Esophagus muscularis mucosa (tissue), 4 donors: ENCODE data around the gene ZNF521. TPM values are rescaled to one million over a fixed set of nuclear protein-coding genes. Genes with fewer than 3 reads are reported as not detected.
A peak's percentile ranks its signal among the peaks of the same experiment; 100 is the strongest.

Experiments
- DNase-seq: peaks from one replicate; pipeline ENCODE4 v3.0.0-alpha.2; 2017; ENCODE audit errors: extremely low spot score
- H3K27ac ChIP-seq, 4 donors: fragments of 200-600 bp; sonication (generic); replicated peaks in 1 of 4; 1 replicate in 3 of 4; 2 replicates in 1 of 4; pipeline ENCODE4 v1.5.1; 2016 to 2019; ENCODE audit warnings: mild to moderate bottlenecking in 1 of 4
- H3K27me3 ChIP-seq, 4 donors: fragments of 200-600 bp; sonication (generic); one replicate each; pipeline versions ENCODE4 v1.5.1 to v1.6.0; 2016 to 2019
- H3K36me3 ChIP-seq, 4 donors: fragments of 200-600 bp; sonication (generic); one replicate each; pipeline ENCODE4 v1.5.1; 2016 to 2019
- H3K4me1 ChIP-seq, 4 donors: fragments of 200-600 bp; sonication (generic); one replicate each; pipeline ENCODE4 v1.5.1; 2016 to 2019
- H3K4me3 ChIP-seq, 4 donors: fragments of 200-600 bp; sonication (generic); 1 replicate in 2 of 4; 2 replicates in 2 of 4; pipeline ENCODE4 v1.5.1; 2016 to 2019; ENCODE audit warnings: mild to moderate bottlenecking in 4 of 4, moderate library complexity in 1 of 4
- H3K9me3 ChIP-seq, 4 donors: fragments of 200-600 bp; sonication (generic); 1 replicate in 3 of 4; 2 replicates in 1 of 4; pipeline ENCODE4 v1.5.1; 2016 to 2019
- EP300 ChIP-seq: sonication (generic); formaldehyde crosslinking; IDR thresholded peaks from one replicate; pipeline ENCODE4 v1.6.1; 2017; ENCODE audit warnings: antibody characterized with exemption
- POLR2A ChIP-seq: fragments of 450-650 bp; IDR thresholded peaks from one replicate; pipeline ENCODE4 v1.6.1; 2017; ENCODE audit warnings: antibody characterized with exemption, moderate library complexity, mild to moderate bottlenecking, low read depth
- POLR2AphosphoS5 ChIP-seq, 2 donors: sonication (generic); formaldehyde crosslinking; IDR thresholded peaks; one replicate each; pipeline ENCODE4 v1.6.1; 2017; ENCODE audit warnings: antibody characterized with exemption in 2 of 2
- WGBS: methylation state at CpG from one replicate; pipeline ENCODE4 v1.1.5; 2018; 5-methylcytosine and 5-hydroxymethylcytosine counted together
- intact Hi-C: fragments of 100-400 bp; cut with DNase I; formaldehyde crosslinking; loops from one replicate; pipeline ENCODE4 v1.15.1; 2023
- total RNA-seq, 4 donors: library from RNA; depleted of rRNA; stranded (reverse); fragments of >200 nt; gene quantifications; one replicate each; pipeline versions ENCODE4 v1.1.0 to v1.2.1, GENCODE V29; 2016
- TF ChIP-seq, protein P1 (sequence below), 3 experiments: fragments of 200-600 bp in 2 of 3; fragments of 450-650 bp in 1 of 3; sonication (generic) in 2 of 3; IDR thresholded peaks; one replicate each; pipeline ENCODE4 v1.5.1; 2017 to 2019; ENCODE audit warnings: antibody characterized with exemption in 3 of 3, mild to moderate bottlenecking in 2 of 3, moderate library complexity in 1 of 3

The ZNF521 gene
- total RNA-seq, 4 donors from 2014 or later: 15.6 to 20.6 (median 16.9) TPM

GRCh38 chr18:25349131-25349925 is 2.6 kb downstream of the ZNF521 start:
- Histone ChIP-seq H3K36me3 (no peaks in the 10 kb centered on the region), H3K4me3 (peak overlapping the region; percentile 69 to 76 (median 74)), H3K27ac (peak overlapping the region; percentile 84 to 87 (median 84)), H3K9me3 (no peaks in the 10 kb centered on the region), H3K27me3 (peaks cover 5 to 48% (median 18%) of the 10 kb centered on the region in 4 donors), H3K4me1 (peaks cover 0 to 28% (median 25%) of the 10 kb centered on the region in 4 donors)
- no peak for DNase-seq
- WGBS: 20% methylated on average over 23 of the region's 78 CpGs
- intact Hi-C loops: loop anchor here (10.0 kb wide), 2 partner anchors 65 to 115 kb away; no protein-coding TSS in a partner anchor
- TF ChIP-seq POLR2A: no peak
- TF ChIP-seq, protein P1, sequence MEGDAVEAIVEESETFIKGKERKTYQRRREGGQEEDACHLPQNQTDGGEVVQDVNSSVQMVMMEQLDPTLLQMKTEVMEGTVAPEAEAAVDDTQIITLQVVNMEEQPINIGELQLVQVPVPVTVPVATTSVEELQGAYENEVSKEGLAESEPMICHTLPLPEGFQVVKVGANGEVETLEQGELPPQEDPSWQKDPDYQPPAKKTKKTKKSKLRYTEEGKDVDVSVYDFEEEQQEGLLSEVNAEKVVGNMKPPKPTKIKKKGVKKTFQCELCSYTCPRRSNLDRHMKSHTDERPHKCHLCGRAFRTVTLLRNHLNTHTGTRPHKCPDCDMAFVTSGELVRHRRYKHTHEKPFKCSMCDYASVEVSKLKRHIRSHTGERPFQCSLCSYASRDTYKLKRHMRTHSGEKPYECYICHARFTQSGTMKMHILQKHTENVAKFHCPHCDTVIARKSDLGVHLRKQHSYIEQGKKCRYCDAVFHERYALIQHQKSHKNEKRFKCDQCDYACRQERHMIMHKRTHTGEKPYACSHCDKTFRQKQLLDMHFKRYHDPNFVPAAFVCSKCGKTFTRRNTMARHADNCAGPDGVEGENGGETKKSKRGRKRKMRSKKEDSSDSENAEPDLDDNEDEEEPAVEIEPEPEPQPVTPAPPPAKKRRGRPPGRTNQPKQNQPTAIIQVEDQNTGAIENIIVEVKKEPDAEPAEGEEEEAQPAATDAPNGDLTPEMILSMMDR (IDR thresholded peaks at IDR 0.05): no peak

DNA sequence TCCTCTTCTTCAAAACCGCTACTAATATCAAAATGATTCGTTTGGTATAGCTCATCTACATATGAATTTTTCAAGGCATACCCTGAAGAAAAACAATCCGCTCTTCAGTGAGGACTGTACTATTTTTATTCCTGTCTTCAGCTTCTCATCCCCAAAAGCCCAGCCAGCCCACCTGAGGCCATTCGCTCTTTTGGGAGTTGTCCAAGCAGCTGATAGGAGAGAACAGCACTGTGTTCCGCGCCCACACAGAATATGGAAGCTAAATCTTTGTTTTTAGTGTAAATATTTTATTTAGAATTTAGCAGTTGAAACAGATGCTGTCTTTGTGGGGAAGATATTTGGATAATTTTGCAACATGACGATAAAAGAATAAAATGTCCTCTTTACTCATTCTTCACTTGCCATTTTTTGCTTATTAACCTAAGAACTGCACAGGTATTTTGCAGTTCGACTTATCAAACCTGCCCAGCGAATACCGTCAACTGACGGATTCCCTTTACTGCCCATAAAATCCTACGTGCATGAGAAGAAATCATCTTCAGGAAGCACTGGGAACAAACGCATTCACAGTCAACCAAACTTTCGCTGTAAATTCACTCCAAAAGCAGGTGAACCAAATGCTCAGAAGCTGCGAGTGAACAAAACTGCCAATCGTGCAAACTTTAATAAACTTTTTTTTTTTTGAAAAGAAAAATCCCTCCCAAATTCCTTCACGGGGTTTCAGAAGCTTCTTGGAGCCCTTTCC is 3.4 kb downstream of the ZNF521 start:
- TF ChIP-seq, protein P1 (IDR thresholded peaks at IDR 0.05): no peak
- no peak for TF ChIP-seq POLR2AphosphoS5 (IDR thresholded peaks at IDR 0.05)
- no peak for TF ChIP-seq POLR2A
- TF ChIP-seq EP300: no peak
- DNase-seq: no peak
- H3K27ac ChIP-seq: peak overlapping the region; percentile 84 to 87 (median 84)
- peaks cover 0 to 28% (median 25%) of the 10 kb centered on the region in 4 donors for H3K4me1 ChIP-seq
- H3K4me3 ChIP-seq: peak overlapping the region; percentile 69 to 76 (median 74)
- WGBS: 60% methylated on average over 17 of the region's 17 CpGs
- no peaks in the 10 kb centered on the region for H3K9me3 ChIP-seq
- intact Hi-C loops: loop anchor here (10.0 kb wide), 2 partner anchors 64 to 114 kb away; no protein-coding TSS in a partner anchor
- no peaks in the 10 kb centered on the region for H3K36me3 ChIP-seq
- peaks cover 5 to 48% (median 18%) of the 10 kb centered on the region in 4 donors for H3K27me3 ChIP-seq

GRCh38 chr18:25346561-25346960 is 5.4 kb downstream of the ZNF521 start:
- intact Hi-C loops: loop anchor here (10.0 kb wide), 2 partner anchors 62 to 112 kb away; no protein-coding TSS in a partner anchor
- WGBS: 70% methylated on average over 1 of the region's 1 CpG
- Histone ChIP-seq H3K4me3 (no peak overlapping the region), H3K27me3 (peaks cover 5 to 50% (median 18%) of the 10 kb centered on the region in 4 donors), H3K4me1 (peaks cover 0 to 25% (median 21%) of the 10 kb centered on the region in 4 donors), H3K9me3 (no peaks in the 10 kb centered on the region), H3K27ac (peak overlapping the region in 1 of 4 donors; percentile 2), H3K36me3 (no peaks in the 10 kb centered on the region)
- no peak for TF ChIP-seq POLR2A
- TF ChIP-seq, protein P1 (IDR thresholded peaks at IDR 0.05): no peak
- TF ChIP-seq EP300: no peak
- no peak for TF ChIP-seq POLR2AphosphoS5 (IDR thresholded peaks at IDR 0.05)
- no peak for DNase-seq

DNA sequence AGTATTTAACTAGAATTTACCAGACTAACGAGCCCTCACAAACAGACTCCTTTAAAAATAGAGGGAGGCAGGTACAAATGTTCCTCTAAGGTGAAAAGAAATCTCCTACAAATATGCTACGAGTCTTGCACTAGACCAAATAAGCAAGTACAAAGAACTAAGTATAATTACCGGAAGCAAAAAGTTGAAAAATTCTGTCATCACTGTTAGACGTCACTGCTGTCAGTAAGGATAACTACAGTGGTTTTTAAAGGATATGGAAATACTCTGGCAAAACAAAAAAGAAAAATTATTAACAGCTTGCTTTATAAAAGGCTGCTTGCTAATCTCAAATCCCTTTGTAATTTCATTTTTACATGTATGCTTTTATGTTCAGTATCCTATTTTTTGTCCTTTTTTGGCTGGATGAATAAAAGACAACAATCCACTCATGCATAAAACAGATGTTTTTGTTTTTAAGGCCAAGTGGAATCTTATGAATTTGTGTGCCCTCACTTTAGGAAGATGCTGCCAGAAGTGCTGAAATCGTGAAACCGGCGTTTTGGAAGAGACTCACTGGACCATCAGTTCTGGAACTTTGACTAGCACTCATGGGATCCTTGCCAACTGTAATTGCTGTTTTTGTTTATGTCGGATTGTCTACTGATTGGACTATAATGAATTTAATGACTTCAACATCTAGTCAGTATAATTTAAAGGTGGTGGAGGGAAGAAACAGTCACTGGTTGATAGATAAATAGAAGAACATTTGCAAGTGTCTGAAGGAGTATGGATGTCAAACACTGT is 6.7 kb downstream of the ZNF521 start:
- H3K27me3 ChIP-seq: peaks cover 5 to 46% (median 13%) of the 10 kb centered on the region in 4 donors
- TF ChIP-seq EP300: no peak
- TF ChIP-seq, protein P1 (IDR thresholded peaks at IDR 0.05): no peak
- no peak for TF ChIP-seq POLR2A
- TF ChIP-seq POLR2AphosphoS5 (IDR thresholded peaks at IDR 0.05): no peak
- no peaks in the 10 kb centered on the region for H3K36me3 ChIP-seq
- H3K4me1 ChIP-seq: peaks cover 0 to 12% (median 9%) of the 10 kb centered on the region in 4 donors
- intact Hi-C loops: loop anchor here (10.0 kb wide), 2 partner anchors 60 to 110 kb away; no protein-coding TSS in a partner anchor
- WGBS: 51% methylated on average over 8 of the region's 8 CpGs
- DNase-seq: no peak
- peak overlapping the region in 1 of 4 donors; percentile 6 for H3K27ac ChIP-seq
- no peaks in the 10 kb centered on the region for H3K9me3 ChIP-seq
- no peak overlapping the region for H3K4me3 ChIP-seq
